NCI-H1417 treated with DMSO at 0.1 percent for 48 hours (cell line): ENCODE results near the gene GJB4.
"Not testable (repeated sequence)": the region's sequence is repeated elsewhere in the genome, so short reads cannot be mapped to it uniquely, and the experiment has no call there.

Source experiments
- DNase-seq: peaks from one replicate; lab custom pipeline; 2025; lab: John Stamatoyannopoulos, UW

GJB4 gene

GRCh38 chr1:34746785-34747637 lies 12.5 kb upstream of the GJB4 start:
- no peak for DNase-seq

GRCh38 chr1:34747638-34747941 lies 11.9 kb upstream of the GJB4 start:
- DNase-seq: no peak

GRCh38 chr1:34749992-34750391 lies 9.5 kb upstream of the GJB4 start:
- no peak for DNase-seq

GRCh38 chr1:34750610-34751009 lies 8.9 kb upstream of the GJB4 start:
- no peak for DNase-seq

- no peak for DNase-seq
Measured at GRCh38 chr1:34753163-34753562, 6.4 kb upstream of the GJB4 start.

GRCh38 chr1:34754964-34755637 lies 4.4 kb upstream of the GJB4 start, which contains the start of gene GJB5:
Gene GJB5, plus strand, starts transcription at chr1:34755047. Its CDS starts 2,284 bp downstream, at chr1:34757331.
- no peak for DNase-seq

GRCh38 chr1:34755961-34756360 lies 3.6 kb upstream of the GJB4 start:
- no peak for DNase-seq

- no peak for DNase-seq
Measured at GRCh38 chr1:34757386-34757785, 2.2 kb upstream of the GJB4 start.

GRCh38 chr1:34758751-34759150 lies 789 bp upstream of the GJB4 start:
- no peak for DNase-seq

- DNase-seq: no peak
Measured at GRCh38 chr1:34761176-34761761, 1.7 kb downstream of the GJB4 start.

GRCh38 chr1:34761776-34762307 lies 2.3 kb downstream of the GJB4 start:
- DNase-seq: no peak

GRCh38 chr1:34762474-34763141 lies 3.1 kb downstream of the GJB4 start:
- DNase-seq: no peak

- DNase-seq: no peak
Measured at GRCh38 chr1:34763142-34763781, 3.7 kb downstream of the GJB4 start.

GRCh38 chr1:34768856-34769255 lies 9.3 kb downstream of the GJB4 start:
- no peak for DNase-seq

GRCh38 chr1:34770891-34771504 lies 11.5 kb downstream of the GJB4 start:
- no peak for DNase-seq

- DNase-seq: no peak
Measured at GRCh38 chr1:34771573-34772371, 12.2 kb downstream of the GJB4 start.

- DNase-seq: not testable (repeated sequence)
Measured at GRCh38 chr1:34773114-34773513, 13.6 kb downstream of the GJB4 start.

GRCh38 chr1:34774957-34775356 lies 15.4 kb downstream of the GJB4 start:
- no peak for DNase-seq

- DNase-seq: no peak
Measured at GRCh38 chr1:34776911-34777310, 17.4 kb downstream of the GJB4 start.

GRCh38 chr1:34777519-34778321 lies 18.2 kb downstream of the GJB4 start:
- no peak for DNase-seq
